Measurements from ENCODE around the gene ANKRD34A. TPM values are rescaled to one million over a fixed set of nuclear protein-coding genes. Genes with fewer than 3 reads are reported as not detected.

Gene ANKRD34A
- total and polyA plus RNA-seq, 2 of the 4 experiments (the other 2 are of a cell fraction), result 0.90 to 1.9 TPM

- Histone ChIP-seq H3K18ac (ENCODE audit: low read depth, low read length) (no peak overlapping the region), H2AK9ac (replicated peaks; ENCODE audit: low read depth, low read length, poor library complexity) (no peak overlapping the region), H4K20me1 (ENCODE audit: insufficient read depth, low read length) (peaks cover 24% of the 10 kb centered on the region; the same call in 1 of the 2 replicates), H3K27ac (ENCODE audit: insufficient read depth, low read length) (no peak overlapping the region), H4K8ac (ENCODE audit: low read depth in 2 of 2, low read length in 2 of 2) (no peak overlapping the region), H3K23ac (ENCODE audit: low read depth, low read length) (no peak overlapping the region), H3K36me3 (ENCODE audit: control insufficient read depth, insufficient read depth, low read length) (peaks cover 8% of the 10 kb centered on the region), H3K56ac (ENCODE audit: extremely low read depth, insufficient read depth, low read length) (no peak overlapping the region), H3K9me3 (ENCODE audit: control insufficient read depth, insufficient read depth, low read length) (no peaks in the 10 kb centered on the region), H3K4me3 (ENCODE audit: insufficient read depth, low read depth, low read length) (no peak overlapping the region), H3K4ac (ENCODE audit: low read depth, low read length) (no peak overlapping the region), H2BK15ac (ENCODE audit: low read depth, low read length) (no peak overlapping the region), H4K91ac (ENCODE audit: insufficient read depth, low read depth, low read length) (no peak overlapping the region), H2BK5ac (ENCODE audit: low read depth, low read length, poor library complexity, severe bottlenecking) (no peak overlapping the region), H2BK20ac (ENCODE audit: low read depth, low read length) (no peak overlapping the region), H3K79me1 (ENCODE audit: low read depth in 1 of 2, low read length in 2 of 2) (peaks cover 29 to 71% of the 10 kb centered on the region in 2 experiments), H2AFZ (replicated peaks; ENCODE audit: low read length, poor library complexity) (no peak overlapping the region), H2BK120ac (ENCODE audit: low read depth, low read length) (no peak overlapping the region), H3K9me1 (ENCODE audit: insufficient read depth, low read length) (peaks cover 15% of the 10 kb centered on the region), H3K4me1 (ENCODE audit: control insufficient read depth, insufficient read depth, low read length) (peaks cover 2% of the 10 kb centered on the region; the same call in 1 of the 2 replicates), H4K5ac (ENCODE audit: low read depth, low read length) (no peak overlapping the region), H3K27me3 (ENCODE audit: control insufficient read depth, insufficient read depth, low read length) (no peaks in the 10 kb centered on the region), H2AK5ac (ENCODE audit: low read depth, low read length) (no peak overlapping the region), H3K4me2 (ENCODE audit: low read depth, low read length) (no peak overlapping the region), H3K14ac (replicated peaks; ENCODE audit: low read depth, low read length) (no peak overlapping the region), H3K9ac (ENCODE audit: low read depth, low read length) (no peak overlapping the region)
- ChIA-PET POLR2A (ENCODE audit: unreplicated experiment) (interaction anchor here (0.6 kb wide), 1 partner anchor 95 kb away, joined by 14 read pairs; the partner anchor contains the start of gene PIAS3), CTCF (interaction anchor here (0.6 kb wide), 2 partner anchors 26 to 84 kb away, joined by 3 read pairs; partner anchors contain the start of gene RBM8A)
- no peak for ATAC-seq (ENCODE audit: low read depth)
- WGBS, 2 experiments (ENCODE audit: extremely low coverage in 2 of 2, insufficient read length in 1 of 2), result no CpG with 5 or more reads among the region's 6 CpGs
- BruUV-seq (replicated peaks), result no TSS peak
- dilution Hi-C loops (cut with HindIII; ENCODE audit: low sequenced_read_pairs, unreplicated experiment) (no loop called here), intact Hi-C loops (cut with micrococcal nuclease) (loop anchor here (10.0 kb wide), 1 partner anchor 59 kb away; no protein-coding TSS in a partner anchor), in situ Hi-C loops (cut with MboI; ENCODE audit: low sequenced_read_pairs) (no loop called here)
- no peak for DNase-seq
- TF ChIP-seq NFE2L2 (IDR thresholded peaks at IDR 0.05; ENCODE audit: low read depth, low read length) (no peak), RCOR1 (IDR thresholded peaks at IDR 0.05; ENCODE audit: insufficient replicate concordance, low read length) (no peak), ELK1 (IDR thresholded peaks at IDR 0.05; ENCODE audit: borderline replicate concordance, low read depth, low read length) (no peak), CHD1 (IDR thresholded peaks at IDR 0.05; ENCODE audit: low read depth, low read length) (no peak), MAFK (IDR thresholded peaks at IDR 0.05; ENCODE audit: low read depth, low read length) (no peak), POLR2A (IDR thresholded peaks at IDR 0.05; ENCODE audit: low read depth, low read length) (no peak)
These were observed 10.5 kb downstream of the ANKRD34A start for GRCh38 chr1:145953861-145954260.

Data from IMR-90 (cell line).